ENCODE measurements around the gene MN1.
A peak's percentile ranks its signal among the peaks of the same experiment; 100 is the strongest.

The MN1 gene

GRCh38 chr22:27814993-27815392, 13.4 kb upstream of the MN1 start:
- no peak for TF ChIP-seq CTCF (conservative IDR thresholded peaks at IDR 0.05; ENCODE audit: low read length)
- H3K4me3 ChIP-seq (ENCODE audit: low read length): no peak overlapping the region
- DNase-seq (ENCODE audit: low read depth): no peak

DNA sequence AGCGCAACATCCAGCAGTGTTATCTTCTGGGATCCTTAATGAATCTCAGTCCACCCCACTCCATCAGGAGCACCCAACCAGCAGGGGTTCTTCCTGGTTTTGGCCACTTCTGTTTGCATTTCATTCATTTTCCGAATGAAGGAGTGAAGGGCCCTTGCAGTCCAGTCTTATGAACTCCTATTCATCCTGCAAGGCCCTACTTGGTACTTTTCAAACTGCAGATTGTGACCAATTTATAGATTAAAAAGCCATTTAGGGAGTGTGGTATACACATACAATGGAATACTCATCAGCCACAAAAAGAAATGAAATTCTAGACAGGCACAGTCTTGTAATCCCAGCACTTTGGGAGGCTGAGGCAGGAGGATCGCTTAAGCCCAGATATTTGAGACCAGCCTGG, 10.2 kb upstream of the MN1 start:
- DNase-seq (ENCODE audit: low read depth): no peak
- no peak overlapping the region for H3K4me3 ChIP-seq (ENCODE audit: low read length)
- TF ChIP-seq CTCF (conservative IDR thresholded peaks at IDR 0.05; ENCODE audit: low read length): no peak

GRCh38 chr22:27810609-27811151, 9.1 kb upstream of the MN1 start:
- no peak overlapping the region; the same call in 1 of the 2 replicates for H3K4me3 ChIP-seq (ENCODE audit: low read length)
- DNase-seq (ENCODE audit: low read depth): peak; percentile 78
- TF ChIP-seq CTCF (conservative IDR thresholded peaks at IDR 0.05; ENCODE audit: low read length): no peak

- no peak overlapping the region; the same call in 1 of the 2 replicates for H3K4me3 ChIP-seq (ENCODE audit: low read length)
- TF ChIP-seq CTCF (conservative IDR thresholded peaks at IDR 0.05; ENCODE audit: low read length): no peak
- DNase-seq (ENCODE audit: low read depth): no peak
Observed at GRCh38 chr22:27809700-27810608, 8.4 kb upstream of the MN1 start.

DNA sequence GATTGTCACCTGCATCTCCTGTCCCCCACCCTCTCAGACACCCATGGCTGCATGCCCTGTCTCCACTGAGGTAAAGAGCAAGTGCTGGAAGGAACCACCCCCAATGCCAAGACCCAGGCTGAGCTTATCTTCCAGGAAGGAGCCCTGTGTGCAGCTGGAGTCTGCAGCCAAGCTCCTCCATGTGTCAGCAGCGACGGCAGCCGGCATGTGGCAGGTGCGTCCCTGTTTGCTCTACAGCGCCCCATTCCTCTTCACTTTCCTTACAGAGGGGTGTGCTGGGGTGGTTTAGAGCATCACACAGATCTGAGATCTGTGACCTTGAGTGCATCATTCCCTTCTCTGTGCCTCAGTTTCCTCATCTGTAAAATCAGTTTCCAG, 7.7 kb upstream of the MN1 start:
- no peak for TF ChIP-seq CTCF (conservative IDR thresholded peaks at IDR 0.05; ENCODE audit: low read length)
- H3K4me3 ChIP-seq (ENCODE audit: low read length): no peak overlapping the region
- no peak for DNase-seq (ENCODE audit: low read depth)

DNA sequence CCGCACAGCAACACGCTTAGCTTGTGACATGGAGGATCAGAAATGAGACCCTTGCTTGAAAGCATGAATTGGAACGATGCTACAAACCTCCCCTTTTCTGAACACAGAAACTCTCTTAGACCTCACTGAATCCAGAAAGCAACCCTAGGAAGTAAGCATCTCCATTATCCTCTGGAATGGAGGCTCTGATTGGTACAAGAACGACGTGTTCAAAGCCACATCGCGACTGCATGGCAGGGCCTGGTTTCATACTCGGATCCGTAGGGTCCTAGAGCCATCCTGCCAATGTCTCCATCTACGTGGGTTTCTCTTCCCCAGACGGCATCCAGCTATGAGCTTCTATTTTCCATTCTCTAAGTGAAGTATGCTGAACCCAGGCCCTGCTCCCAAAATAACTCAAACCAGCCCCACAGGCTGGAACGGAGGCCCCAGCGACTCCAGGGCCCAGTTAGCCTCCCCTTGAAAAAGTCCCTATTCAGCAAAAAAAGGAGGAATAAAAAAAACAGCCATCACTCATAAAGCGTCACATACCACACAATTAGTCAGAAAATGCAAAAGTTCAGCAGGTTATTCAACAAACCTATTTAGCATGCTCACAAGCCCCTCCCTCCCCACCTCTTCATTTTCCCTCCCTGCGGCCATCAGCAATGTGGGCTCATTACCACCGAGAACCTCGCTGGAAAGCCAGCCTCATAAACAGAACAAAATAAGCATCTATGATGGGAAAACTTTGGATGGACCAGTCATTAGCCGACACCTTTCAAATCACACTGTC, 7.1 kb upstream of the MN1 start:
- no peak for DNase-seq (ENCODE audit: low read depth)
- TF ChIP-seq CTCF (conservative IDR thresholded peaks at IDR 0.05; ENCODE audit: low read length): no peak
- H3K4me3 ChIP-seq (ENCODE audit: low read length): no peak overlapping the region
